ENCODE data around the gene IL23R. TPM values are rescaled to one million over a fixed set of nuclear protein-coding genes. Genes with fewer than 3 reads are reported as not detected.

The IL23R gene
- total RNA-seq (2022; extraction: Qiagen RNA extraction) = not detected in 5 replicates

DNA sequence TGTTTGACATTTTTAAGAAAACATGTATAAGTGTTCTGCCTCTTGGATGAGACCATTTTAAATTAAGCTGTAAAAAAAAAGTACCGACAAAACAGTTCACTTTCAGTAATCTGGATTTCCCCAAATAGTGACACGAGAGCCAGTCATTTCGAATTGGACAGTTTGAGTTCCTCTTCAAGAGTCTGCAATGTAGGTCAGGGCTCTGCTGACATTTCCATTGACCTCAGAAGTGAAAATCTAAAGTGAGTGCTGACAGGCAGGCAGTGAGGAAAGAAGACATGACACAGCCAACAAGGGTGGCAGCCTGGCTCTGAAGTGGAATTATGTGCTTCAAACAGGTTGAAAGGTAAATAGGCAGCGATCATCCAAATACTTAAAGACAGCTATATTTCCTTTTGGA is at the start of gene IL23R:
TSS of gene IL23R (plus strand) at position 259 of the 400 bp plus-strand sequence. CDS start 1,667 bp downstream, outside the sequence.

GRCh38 chr1:67134695-67135094 is 31.6 kb upstream of the IL23R start, which contains the start of gene C1orf141:
C1orf141 (minus strand) TSS chr1:67134970; CDS start chr1:67127240, 7,730 bp downstream.

GRCh38 chr1:67307251-67308060 is 141.2 kb downstream of the IL23R start, which contains the start of gene IL12RB2:
IL12RB2 (plus strand) TSS chr1:67307873; CDS start chr1:67320369, 12,496 bp downstream.

Other genes starting within 250 kb of the IL23R start
- gene DNAI4, start 241.6 kb upstream of the IL23R start, total RNA-seq (2022; extraction: Qiagen RNA extraction) = 0.26 to 0.94 TPM (median 0.52 TPM) in 5 replicates
- gene MIER1, start 241.5 kb upstream of the IL23R start, total RNA-seq (2022; extraction: Qiagen RNA extraction) = 8.6 to 13.1 TPM (median 11.3 TPM) in 5 replicates
- 7.5 to 9.8 TPM (median 8.8 TPM) in 5 replicates for gene SLC35D1, start 112.3 kb upstream of the IL23R start, total RNA-seq (2022; extraction: Qiagen RNA extraction)
- not detected in 5 replicates for gene C1orf141, start 31.5 kb upstream of the IL23R start, total RNA-seq (2022; extraction: Qiagen RNA extraction)
- 0.09 to 0.18 TPM (median 0.15 TPM) in 4 of 5 replicates, not detected in the other for gene IL12RB2, start 141.4 kb downstream of the IL23R start, total RNA-seq (2022; extraction: Qiagen RNA extraction)

Measured in A549 treated with dexamethasone at 1 μM for 4 hours (cell line).